NB4 (cell line): Measurements from ENCODE around the gene ZFAND6.
"Not testable (repeated sequence)": the region's sequence is repeated elsewhere in the genome, so short reads cannot be mapped to it uniquely, and the experiment has no call there.

ENCODE experiments used
- DNase-seq: peaks from one replicate; pipeline ENCODE4 v3.0.0; 2010; ENCODE audit warnings: low read depth
- H3K4me3 ChIP-seq: one replicate; pipeline ENCODE4 v1.5.1; 2011; ENCODE audit warnings: mild to moderate bottlenecking, low read depth, low read length, moderate library complexity
- CTCF ChIP-seq: IDR thresholded peaks from one replicate; pipeline ENCODE4 v1.5.1; 2012; ENCODE audit warnings: low read depth, low read length
- MAX ChIP-seq: IDR thresholded peaks from 2 replicates; pipeline ENCODE4 v1.6.1; 2011; ENCODE audit warnings: low read depth, low read length
- MYC ChIP-seq: IDR thresholded peaks from 2 replicates; pipeline ENCODE4 v1.6.1; 2011; ENCODE audit warnings: low read depth, low read length
- POLR2A ChIP-seq: IDR thresholded peaks from 2 replicates; pipeline ENCODE4 v1.6.1; 2011; ENCODE audit warnings: mild to moderate bottlenecking; ENCODE audit not compliant: insufficient read length; ENCODE audit errors: extremely low read depth

ZFAND6 gene

GRCh38 chr15:80015156-80015555 lies 44.3 kb upstream of the ZFAND6 start:
- TF ChIP-seq MYC (no peak), MAX (no peak), CTCF (no peak), POLR2A (no peak)
- no peak for DNase-seq
- H3K4me3 ChIP-seq = no peak overlapping the region

GRCh38 chr15:80016506-80016905 lies 43.0 kb upstream of the ZFAND6 start:
- not testable (repeated sequence) for DNase-seq, H3K4me3 ChIP-seq

- not testable (repeated sequence) for DNase-seq, H3K4me3 ChIP-seq
Measured at GRCh38 chr15:80017139-80017538, 42.3 kb upstream of the ZFAND6 start.

- DNase-seq = no peak
- H3K4me3 ChIP-seq = no peak overlapping the region
- TF ChIP-seq POLR2A (no peak), CTCF (no peak), MYC (no peak), MAX (no peak)
Measured at GRCh38 chr15:80019168-80019745, 40.2 kb upstream of the ZFAND6 start.

- not testable (repeated sequence) for H3K4me3 ChIP-seq
Measured at GRCh38 chr15:80020149-80020548, 39.3 kb upstream of the ZFAND6 start.

GRCh38 chr15:80020731-80021130 lies 38.7 kb upstream of the ZFAND6 start:
- TF ChIP-seq MYC (no peak), MAX (no peak), POLR2A (no peak), CTCF (no peak)
- DNase-seq = no peak

More at GRCh38 chr15:80020149-80020548, 39.3 kb upstream of the ZFAND6 start:
- not testable (repeated sequence) for DNase-seq

GRCh38 chr15:80026310-80026709 lies 33.2 kb upstream of the ZFAND6 start:
- TF ChIP-seq MAX (no peak), POLR2A (no peak), CTCF (no peak), MYC (no peak)
- no peak for DNase-seq
- H3K4me3 ChIP-seq = no peak overlapping the region

More at GRCh38 chr15:80020731-80021130, 38.7 kb upstream of the ZFAND6 start:
- H3K4me3 ChIP-seq = no peak overlapping the region

- no peak overlapping the region for H3K4me3 ChIP-seq
- no peak for TF ChIP-seq MAX
- TF ChIP-seq POLR2A = no peak
- no peak for TF ChIP-seq MYC
- TF ChIP-seq CTCF = no peak
- no peak for DNase-seq
Measured at GRCh38 chr15:80026754-80027153, 32.7 kb upstream of the ZFAND6 start.
